ENCODE data around the gene ADARB2. TPM values are rescaled to one million over a fixed set of nuclear protein-coding genes. Genes with fewer than 3 reads are reported as not detected.
"Not testable (repeated sequence)": the region's sequence is repeated elsewhere in the genome, so short reads cannot be mapped to it uniquely, and the experiment has no call there.

ADARB2 gene
- total RNA-seq, 4 donors from 2014 or later: 0.80 to 4.9 (median 2.3) TPM

DNA sequence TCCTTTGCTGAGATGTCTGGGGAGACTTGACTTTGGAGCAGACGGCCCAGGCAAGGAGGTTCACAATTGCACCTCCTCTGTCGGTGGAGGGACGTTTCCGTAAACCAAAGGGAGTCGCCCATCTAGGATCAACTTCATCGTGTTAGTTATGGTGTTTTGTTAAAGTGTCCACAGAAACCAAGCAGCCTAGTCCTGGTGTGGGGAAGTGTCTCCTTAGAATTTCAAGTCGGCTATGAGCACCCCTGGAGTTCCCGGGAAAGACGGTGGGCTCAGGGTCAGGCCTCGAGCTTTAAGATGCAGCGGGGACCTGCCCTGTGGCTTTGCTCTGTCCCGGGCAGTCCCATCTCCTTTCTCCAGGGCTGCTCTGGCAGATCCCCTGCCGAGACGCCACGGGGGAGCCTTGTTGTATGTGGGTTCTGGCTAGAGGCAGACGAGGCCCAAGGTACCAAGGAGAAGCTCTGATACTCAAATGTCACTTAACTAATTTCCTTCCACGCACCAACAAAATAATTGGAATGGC lies 319.2 kb downstream of the ADARB2 start:
- intact Hi-C loops (cut with DNase I; ENCODE audit: low total_unique reads) (no loop called here), in situ Hi-C loops (cut with MboI; ENCODE audit: low pct_ligation_motif_present in 1 of 4, low pct_unique_long_range_greater_than_20kb in 1 of 4, low sequenced_read_pairs in 3 of 4) (no loop called here)
- 90 to 96% methylated on average over 8 to 16 of the region's 17 CpGs for WGBS, 2 donors (ENCODE audit: low coverage in 1 of 2)

GRCh38 chr10:1417574-1417973 lies 319.8 kb downstream of the ADARB2 start:
- no peak overlapping the region for H3K27ac ChIP-seq
- H3K27me3 ChIP-seq: peaks cover 31% of the 10 kb centered on the region
- intact Hi-C loops (cut with DNase I; ENCODE audit: low total_unique reads): loop anchor here (1.0 kb wide), 1 partner anchor 26 kb away; no protein-coding TSS in a partner anchor

More for the DNA sequence above, 319.2 kb downstream of the ADARB2 start:
- peaks cover 26% of the 10 kb centered on the region for H3K27me3 ChIP-seq
- TF ChIP-seq POLR2AphosphoS5 (IDR thresholded peaks at IDR 0.05) (no peak), POLR2A (IDR thresholded peaks at IDR 0.05) (no peak), EP300 (IDR thresholded peaks at IDR 0.05; ENCODE audit: low read depth) (no peak), CTCF (IDR thresholded peaks at IDR 0.05) (no peak)
- no peak for DNase-seq
- no peak overlapping the region for H3K27ac ChIP-seq
- no peaks in the 10 kb centered on the region for H3K4me1 ChIP-seq
- H3K9me3 ChIP-seq: no peaks in the 10 kb centered on the region
- H3K4me3 ChIP-seq: no peak overlapping the region
- no peaks in the 10 kb centered on the region for H3K36me3 ChIP-seq

DNA sequence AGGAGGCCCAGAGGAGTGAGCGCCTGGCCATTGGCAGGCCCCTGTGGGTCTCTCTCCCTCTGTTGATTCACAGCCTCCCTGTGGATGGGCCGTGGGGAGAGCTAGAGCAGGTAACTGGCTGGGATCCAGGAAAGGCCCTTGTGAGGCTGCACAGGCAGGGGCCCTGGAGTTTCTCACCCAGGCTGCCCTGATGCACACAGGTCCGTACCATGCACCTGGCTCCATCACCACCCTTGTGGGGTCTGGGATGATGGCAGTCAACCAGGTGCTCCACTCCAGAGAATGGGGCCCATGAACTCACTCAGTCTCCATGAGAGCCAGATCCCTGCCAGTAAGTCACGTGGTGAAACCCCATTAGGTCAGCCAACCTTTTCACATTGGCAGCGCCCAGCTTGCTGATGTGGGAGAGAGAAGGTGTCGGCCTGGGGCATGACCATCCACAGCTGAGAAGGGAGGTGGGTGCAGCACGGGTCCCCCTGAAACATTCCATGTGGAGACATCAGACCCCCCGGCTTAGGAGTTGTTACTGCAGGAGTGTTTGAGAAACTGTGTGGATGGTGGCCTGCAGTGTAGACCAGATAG lies 320.8 kb downstream of the ADARB2 start:
- no peak for TF ChIP-seq EP300 (IDR thresholded peaks at IDR 0.05; ENCODE audit: low read depth)
- no peak for TF ChIP-seq POLR2AphosphoS5 (IDR thresholded peaks at IDR 0.05)
- no peak for TF ChIP-seq CTCF (IDR thresholded peaks at IDR 0.05)
- no peak for TF ChIP-seq POLR2A (IDR thresholded peaks at IDR 0.05)
- Histone ChIP-seq H3K9me3 (no peaks in the 10 kb centered on the region), H3K4me1 (no peaks in the 10 kb centered on the region), H3K27ac (no peak overlapping the region), H3K27me3 (peaks cover 35% of the 10 kb centered on the region), H3K4me3 (no peak overlapping the region), H3K36me3 (no peaks in the 10 kb centered on the region)
- no peak for DNase-seq
- WGBS, 2 donors (ENCODE audit: low coverage in 1 of 2): 80 to 91% methylated on average over 1 to 7 of the region's 8 CpGs
- in situ Hi-C loops (cut with MboI; ENCODE audit: low pct_ligation_motif_present in 1 of 4, low pct_unique_long_range_greater_than_20kb in 1 of 4, low sequenced_read_pairs in 3 of 4) (no loop called here), intact Hi-C loops (cut with DNase I; ENCODE audit: low total_unique reads) (loop anchor here (1.0 kb wide), 1 partner anchor 27 kb away; no protein-coding TSS in a partner anchor)

More at GRCh38 chr10:1417574-1417973, 319.8 kb downstream of the ADARB2 start:
- H3K4me1 ChIP-seq: no peaks in the 10 kb centered on the region
- no peak for DNase-seq
- H3K36me3 ChIP-seq: no peaks in the 10 kb centered on the region
- no peaks in the 10 kb centered on the region for H3K9me3 ChIP-seq
- in situ Hi-C loops (cut with MboI; ENCODE audit: low pct_ligation_motif_present in 1 of 4, low pct_unique_long_range_greater_than_20kb in 1 of 4, low sequenced_read_pairs in 3 of 4): no loop called here
- TF ChIP-seq CTCF (IDR thresholded peaks at IDR 0.05) (no peak), POLR2AphosphoS5 (IDR thresholded peaks at IDR 0.05) (no peak), EP300 (IDR thresholded peaks at IDR 0.05; ENCODE audit: low read depth) (no peak), POLR2A (IDR thresholded peaks at IDR 0.05) (no peak)
- 94% methylated on average over 10 of the region's 10 CpGs; no CpG with 5 or more reads in 1 of the 2 donors for WGBS, 2 donors (ENCODE audit: low coverage in 1 of 2)
- H3K4me3 ChIP-seq: no peak overlapping the region

DNA sequence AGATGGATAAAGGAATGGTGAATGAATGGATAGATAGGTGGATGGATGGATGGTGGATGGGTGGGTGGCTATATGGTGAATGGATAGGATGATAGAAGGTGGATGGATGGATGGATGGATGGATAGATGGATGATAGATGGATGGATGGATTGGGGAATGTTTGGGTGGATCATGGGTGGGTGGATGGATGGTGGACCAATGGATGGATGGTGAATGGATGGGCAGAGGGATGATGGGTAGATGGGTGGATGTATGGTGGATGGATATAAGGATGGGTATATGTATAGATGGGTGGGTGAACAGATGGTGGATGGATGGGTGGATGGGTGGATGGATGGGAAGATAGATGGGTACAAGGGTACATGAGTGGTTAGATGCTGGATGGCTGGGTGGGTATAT lies 322.4 kb downstream of the ADARB2 start:
- no peaks in the 10 kb centered on the region for H3K36me3 ChIP-seq
- H3K4me1 ChIP-seq: no peaks in the 10 kb centered on the region
- peaks cover 28% of the 10 kb centered on the region for H3K27me3 ChIP-seq
- intact Hi-C loops (cut with DNase I; ENCODE audit: low total_unique reads) (no loop called here), in situ Hi-C loops (cut with MboI; ENCODE audit: low pct_ligation_motif_present in 1 of 4, low pct_unique_long_range_greater_than_20kb in 1 of 4, low sequenced_read_pairs in 3 of 4) (no loop called here)
- TF ChIP-seq POLR2A (IDR thresholded peaks at IDR 0.05) (no peak), POLR2AphosphoS5 (IDR thresholded peaks at IDR 0.05) (no peak), CTCF (IDR thresholded peaks at IDR 0.05) (no peak), EP300 (IDR thresholded peaks at IDR 0.05; ENCODE audit: low read depth) (no peak)
- H3K9me3 ChIP-seq: no peaks in the 10 kb centered on the region
- H3K4me3 ChIP-seq: no peak overlapping the region
- no peak overlapping the region for H3K27ac ChIP-seq
- no peak for DNase-seq

DNA sequence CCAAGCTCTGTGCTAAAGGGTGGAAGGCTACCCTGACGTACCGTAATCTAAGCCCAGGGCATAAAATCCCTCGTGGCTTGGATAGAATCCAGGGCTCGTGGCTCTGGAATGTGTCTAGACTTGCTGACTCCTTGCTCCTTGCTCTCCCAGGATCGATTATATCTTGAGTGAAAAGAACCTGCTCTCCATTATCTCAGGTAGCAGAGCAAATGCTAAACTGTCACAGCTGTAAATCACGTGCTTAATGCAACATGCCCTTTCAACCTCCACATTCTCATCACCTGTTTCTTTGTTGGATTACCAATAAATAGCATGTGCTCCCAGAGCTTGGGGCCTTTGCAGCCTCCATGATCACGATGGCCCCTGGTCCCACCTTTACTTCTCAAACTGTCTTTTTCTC lies 323.0 kb downstream of the ADARB2 start:
- whole genome bisulfite sequencing, 2 donors (ENCODE audit: low coverage in 1 of 2): 50 to 52% methylated on average over 1 to 7 of the region's 7 CpGs
- in situ Hi-C loops (cut with MboI; ENCODE audit: low pct_ligation_motif_present in 1 of 4, low pct_unique_long_range_greater_than_20kb in 1 of 4, low sequenced_read_pairs in 3 of 4); H3K4me3 ChIP-seq; DNase-seq; H3K9me3 ChIP-seq; intact Hi-C loops (cut with DNase I; ENCODE audit: low total_unique reads); H3K36me3 ChIP-seq; H3K27ac ChIP-seq; H3K4me1 ChIP-seq: not testable (repeated sequence)
- peaks cover 23% of the 10 kb centered on the region for H3K27me3 ChIP-seq
